HCEC 1CT (cell line): Measurements from ENCODE around the gene CAMP.
A peak's percentile ranks its signal among the peaks of the same experiment; 100 is the strongest.
"Not testable (repeated sequence)": the region's sequence is repeated elsewhere in the genome, so short reads cannot be mapped to it uniquely, and the experiment has no call there.

Source experiments
- DNase-seq: peaks from one replicate; pipeline ENCODE4 v3.0.0-alpha.2; 2017

CAMP gene

GRCh38 chr3:48222616-48223513, at the start of gene CAMP:
TSS of gene CAMP (plus strand) at chr3:48223495. CDS start at chr3:48223512, 17 bp downstream.
- DNase-seq, result no peak

DNA sequence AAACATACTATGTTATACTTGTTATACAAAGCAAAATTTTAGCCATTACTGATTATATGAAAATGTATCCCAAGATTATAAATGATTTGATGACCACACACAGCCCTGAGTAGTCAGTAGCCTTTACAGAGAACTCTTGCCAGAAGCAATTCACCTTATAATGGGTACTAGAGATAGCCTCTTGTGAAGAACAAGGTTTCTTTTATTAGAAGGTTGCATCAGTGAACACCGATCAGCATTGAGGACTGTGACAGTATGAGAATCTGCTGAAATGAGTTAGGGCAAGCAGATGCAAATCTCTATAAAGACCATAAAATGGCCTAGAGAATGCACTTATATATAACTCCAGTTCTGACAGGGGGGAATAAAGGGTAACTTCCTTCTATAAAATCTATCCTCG, 45.2 kb upstream of the CAMP start:
- DNase-seq, result no peak

DNA sequence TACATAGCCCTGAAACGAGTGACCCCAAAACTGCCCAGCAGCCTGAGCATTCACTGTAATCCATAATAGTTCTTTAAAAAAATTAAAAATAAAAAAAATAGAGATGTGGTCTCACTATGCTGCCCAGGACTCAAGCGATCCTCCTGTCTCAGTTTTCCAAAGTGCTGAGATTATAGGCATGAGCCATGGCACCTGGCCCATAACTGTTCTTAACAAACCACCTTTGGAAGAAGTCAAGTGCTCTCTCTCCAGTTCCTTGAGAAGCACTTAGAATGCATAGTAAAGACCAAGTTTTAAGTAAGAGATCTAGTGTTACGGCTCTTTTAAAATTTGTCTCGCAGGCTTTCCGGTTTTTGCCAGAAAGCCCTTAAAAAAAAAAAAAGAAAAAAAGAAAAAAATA, 43.3 kb upstream of the CAMP start:
- no peak for DNase-seq

- DNase-seq, result no peak
These were observed 42.6 kb upstream of the CAMP start for GRCh38 chr3:48180531-48181253.

- no peak for DNase-seq
These were observed 39.0 kb upstream of the CAMP start for GRCh38 chr3:48184299-48184698.

GRCh38 chr3:48185129-48185528, 38.2 kb upstream of the CAMP start:
- DNase-seq, result no peak

DNA sequence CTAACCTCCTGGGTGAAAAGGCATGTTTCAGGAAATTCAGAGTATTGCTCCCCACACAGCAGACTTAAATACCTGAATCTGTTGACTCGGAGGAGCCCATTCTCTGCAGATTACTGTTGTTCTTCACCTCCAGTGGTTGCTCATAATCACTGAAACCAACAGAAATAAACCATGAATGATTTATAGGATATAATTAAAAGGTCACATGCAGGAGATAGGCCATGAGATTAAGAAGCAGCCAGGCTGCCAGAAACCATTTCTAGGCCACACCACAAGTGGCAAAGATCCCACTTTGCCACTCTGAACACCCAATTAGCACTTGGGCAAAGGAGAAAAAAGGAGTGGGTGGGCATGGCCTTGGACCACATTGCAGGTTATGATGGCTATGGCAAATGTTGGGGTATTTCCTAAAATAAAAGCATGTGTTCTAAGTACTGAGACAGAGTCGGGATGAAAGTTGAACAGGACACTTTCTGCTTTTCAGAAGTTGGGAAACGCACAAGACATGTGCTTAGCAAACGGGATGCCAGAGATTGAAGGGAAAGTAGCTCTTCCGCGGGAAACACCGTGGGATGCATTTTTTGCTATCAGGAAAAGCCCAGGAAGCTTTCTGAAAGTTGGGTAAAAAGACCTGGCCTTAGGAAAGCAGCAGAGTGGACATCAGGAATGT, 36.5 kb upstream of the CAMP start:
- peak; percentile 9 for DNase-seq

DNA sequence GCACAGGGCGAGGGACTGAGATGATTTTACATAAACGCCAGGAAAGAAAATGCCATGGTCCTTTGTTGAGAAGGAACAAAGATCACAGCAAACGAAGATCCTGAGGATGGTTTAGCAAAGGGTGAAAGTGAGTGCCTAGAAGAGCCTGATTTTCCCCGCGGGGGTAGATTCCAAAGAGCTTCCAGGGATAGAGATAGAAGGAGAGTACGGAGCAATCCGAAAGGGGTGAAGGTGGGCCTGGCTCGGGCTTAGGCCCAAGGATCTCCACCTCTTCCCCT, 36.1 kb upstream of the CAMP start:
- DNase-seq, result no peak

GRCh38 chr3:48187579-48188265, 35.6 kb upstream of the CAMP start:
- DNase-seq, result peak; percentile 3

DNA sequence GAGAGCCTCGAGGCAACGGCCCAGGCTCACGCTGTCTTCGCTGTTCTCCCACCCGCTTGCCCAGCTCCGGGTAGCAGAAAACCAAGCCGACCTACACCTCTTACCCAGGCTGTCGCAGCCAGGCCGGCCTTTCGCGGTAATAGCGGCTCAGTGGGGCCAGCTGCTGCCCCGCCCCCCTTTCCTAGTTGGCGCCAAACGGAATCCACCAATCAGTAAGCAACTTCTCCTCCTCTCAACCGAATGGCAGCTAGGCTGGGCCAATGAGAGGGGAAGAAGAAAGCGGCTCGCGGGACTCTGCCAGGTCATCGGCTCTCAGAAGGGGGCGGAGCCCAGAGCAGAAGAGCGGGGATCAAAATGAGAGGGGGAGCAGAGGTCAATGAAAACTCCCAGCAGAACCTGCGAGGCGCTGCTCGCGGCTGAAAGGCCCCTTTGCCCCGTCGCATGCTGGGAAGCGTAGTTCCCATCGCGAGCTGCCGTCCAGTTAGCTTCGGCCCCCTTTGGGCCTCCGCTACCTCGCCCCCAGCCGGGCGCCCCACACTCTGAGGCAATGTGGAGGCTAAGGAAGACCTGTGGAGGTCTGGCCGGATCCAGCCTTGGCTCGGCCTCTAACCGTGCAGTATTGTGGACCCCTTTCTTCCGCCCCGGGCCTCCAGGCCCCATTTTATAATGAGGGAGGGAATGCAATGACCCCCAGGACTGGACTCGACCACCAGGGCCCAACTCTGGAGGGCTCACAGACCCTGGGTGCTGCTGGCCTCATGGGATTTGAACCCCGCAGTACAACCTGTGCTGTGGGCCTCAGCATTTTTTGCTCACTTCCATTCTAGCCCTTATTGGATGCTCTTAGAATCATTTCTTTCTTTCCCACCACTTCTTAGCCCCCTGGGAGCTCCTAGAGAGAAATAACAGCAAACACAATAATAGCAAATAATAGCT, 34.8 kb upstream of the CAMP start, which contains the start of gene CDC25A:
Gene CDC25A (minus strand): TSS at position 152 of the 936 bp plus-strand sequence. CDS start 470 bp downstream, outside the sequence.
- DNase-seq, result peak; percentile 100

GRCh38 chr3:48189321-48189720, 34.0 kb upstream of the CAMP start:
- DNase-seq, result no peak

GRCh38 chr3:48190911-48191310, 32.4 kb upstream of the CAMP start:
- no peak for DNase-seq

DNA sequence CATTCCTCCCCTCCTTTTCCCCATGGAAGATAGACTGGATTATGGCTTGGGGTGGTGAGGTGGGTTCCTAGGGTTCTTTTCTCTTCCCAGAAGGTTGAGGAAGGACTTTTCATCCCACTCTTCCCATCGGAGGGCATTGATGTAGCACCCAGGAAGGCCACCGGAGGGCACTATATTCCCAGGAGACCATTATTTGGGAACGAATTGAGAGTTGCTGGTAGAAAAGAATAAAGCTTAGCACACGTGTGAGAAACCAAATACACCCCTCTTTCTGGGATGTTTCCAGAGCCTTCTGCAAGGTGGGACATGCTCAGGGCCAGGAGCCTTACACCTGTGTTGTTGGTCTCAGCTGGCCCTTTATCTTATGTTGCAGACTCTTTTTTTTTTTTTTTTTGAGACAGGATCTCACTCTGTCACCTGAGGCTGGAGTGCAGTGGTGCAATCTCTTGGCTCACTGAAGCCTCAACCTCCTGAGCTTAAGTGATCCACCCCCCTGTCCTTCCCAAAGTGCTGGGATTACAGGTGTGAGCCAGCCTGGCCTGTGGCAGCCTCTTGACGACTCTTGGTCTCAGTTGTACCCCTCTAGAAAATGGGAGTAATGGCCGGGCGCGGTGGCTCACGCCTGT, 28.7 kb upstream of the CAMP start:
- peak; percentile 48 for DNase-seq

DNA sequence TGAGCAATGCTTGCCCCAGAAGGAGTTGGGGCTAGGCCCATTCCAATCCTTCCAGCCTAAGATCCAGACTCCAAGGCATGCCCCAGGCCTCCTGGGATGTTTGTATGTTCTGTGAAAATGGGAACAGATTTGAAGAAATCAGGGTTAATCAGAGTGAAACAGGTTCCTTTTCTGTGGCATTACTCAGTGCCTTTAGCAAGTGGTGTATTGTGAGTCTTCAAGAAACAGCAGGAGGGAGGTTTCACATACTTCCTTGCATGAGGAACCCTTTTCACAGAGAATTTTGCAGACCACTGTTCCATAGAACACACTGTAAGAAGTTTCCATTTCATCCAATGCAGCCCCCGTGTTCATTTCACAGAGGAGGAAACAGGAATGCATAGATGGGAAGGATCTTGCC, 26.7 kb upstream of the CAMP start:
- DNase-seq, result no peak

DNA sequence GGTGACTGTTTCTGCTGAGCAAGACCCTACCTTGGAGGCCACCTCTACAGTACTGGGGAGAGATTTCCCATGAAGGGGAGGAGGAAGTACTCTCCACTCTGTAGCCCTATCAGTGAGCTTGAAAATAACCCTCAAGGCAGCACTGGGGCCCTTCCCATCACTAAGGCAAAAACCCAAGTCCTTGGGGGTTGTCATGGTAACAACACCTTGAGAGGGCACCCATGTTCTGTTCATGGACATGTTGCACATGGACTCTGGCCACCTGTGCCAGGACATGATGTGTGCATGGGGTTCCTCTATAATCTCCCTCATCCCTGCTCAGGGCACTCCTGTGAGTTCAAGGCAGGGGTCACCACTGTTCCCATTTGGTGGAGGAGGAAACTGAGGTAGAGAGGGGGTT, 24.2 kb upstream of the CAMP start:
- no peak for DNase-seq

GRCh38 chr3:48202632-48203031, 20.7 kb upstream of the CAMP start:
- DNase-seq, result no peak

GRCh38 chr3:48208076-48208475, 15.2 kb upstream of the CAMP start:
- DNase-seq, result no peak

GRCh38 chr3:48209445-48209844, 13.8 kb upstream of the CAMP start:
- DNase-seq, result no peak

GRCh38 chr3:48210534-48210933, 12.8 kb upstream of the CAMP start:
- DNase-seq, result not testable (repeated sequence)

GRCh38 chr3:48211776-48212175, 11.5 kb upstream of the CAMP start:
- not testable (repeated sequence) for DNase-seq

DNA sequence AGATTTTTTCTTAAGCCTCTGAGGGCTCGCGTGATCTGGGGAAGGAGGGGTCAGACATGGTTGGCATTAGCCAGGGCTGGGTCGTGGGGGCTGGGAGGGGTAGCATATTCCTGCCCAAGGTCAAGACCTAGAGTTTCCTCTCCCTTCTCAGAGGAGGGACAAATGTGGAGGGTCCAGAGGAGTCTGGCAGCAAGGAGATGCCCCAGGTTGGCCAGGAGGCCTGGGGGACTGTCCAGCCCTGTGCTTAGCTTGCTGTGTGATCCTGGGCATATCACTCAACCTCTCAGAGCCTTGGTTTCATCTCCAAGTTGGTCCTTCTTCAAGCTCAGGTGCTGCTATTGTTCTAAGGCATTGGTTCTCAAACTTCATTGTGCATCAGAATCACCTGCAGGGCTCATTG, 9.1 kb upstream of the CAMP start:
- no peak for DNase-seq
